HEK293 (cell line): ENCODE measurements around the gene JOSD1.

ENCODE experiments used
- CTCF ChIA-PET: fragments of 350-600 bp; formaldehyde crosslinking; extraction: SDS; loops from one replicate; lab custom pipeline; 2021; ENCODE audit warnings: antibody characterized with exemption; lab: Yijun Ruan, JAX
- POLR2A ChIA-PET: fragments of 300-600 bp; formaldehyde crosslinking; extraction: SDS; loops from one replicate; lab custom pipeline; 2020; ENCODE audit warnings: antibody characterized with exemption, inconsistent platforms; lab: Yijun Ruan, JAX
- H3K27ac ChIP-seq: fragments of 200-500 bp; sonication (Bioruptor generic); 2 replicates; pipeline ENCODE4 v1.5.1; 2014; ENCODE audit warnings: low read depth, low read length, control low read depth, inconsistent platforms; ENCODE audit errors: extremely low read depth
- H3K36me3 ChIP-seq, 2 experiments: fragments of 200-500 bp in 1 of 2; sonication (Bioruptor generic) in 1 of 2; 1 replicate in 1 of 2; 2 replicates in 1 of 2; pipeline ENCODE4 v1.5.1; 2014 to 2017; ENCODE audit warnings: inconsistent platforms in 2 of 2, low read length in 2 of 2; ENCODE audit not compliant: control insufficient read depth in 2 of 2, insufficient read depth in 1 of 2
- H3K4me1 ChIP-seq: fragments of 200-500 bp; sonication (Bioruptor generic); 2 replicates; pipeline ENCODE4 v1.5.1; 2014; ENCODE audit warnings: mild to moderate bottlenecking, low read length, inconsistent platforms; ENCODE audit not compliant: control insufficient read depth, insufficient read depth
- H3K4me3 ChIP-seq: 2 replicates; pipeline ENCODE4 v1.5.1; 2011; ENCODE audit warnings: low read depth, mild to moderate bottlenecking, control low read depth, low read length, moderate library complexity
- H3K9me3 ChIP-seq: fragments of 200-500 bp; sonication (Bioruptor generic); 2 replicates; pipeline ENCODE4 v1.5.1; 2014; ENCODE audit warnings: low read depth, low read length, inconsistent platforms; ENCODE audit not compliant: control insufficient read depth, insufficient read depth
- AEBP2 ChIP-seq: fragments of 450-650 bp; formaldehyde crosslinking; IDR thresholded peaks from 2 replicates; pipeline ENCODE4 v1.5.1; 2016; ENCODE audit warnings: missing biosample characterization, missing genetic modification characterization, borderline replicate concordance
- PRDM2 ChIP-seq: fragments of 450-650 bp; formaldehyde crosslinking; IDR thresholded peaks from 2 replicates; pipeline ENCODE4 v1.5.1; 2016; ENCODE audit warnings: missing biosample characterization, missing genetic modification characterization, borderline replicate concordance
- SETDB1 ChIP-seq: IDR thresholded peaks from one replicate; pipeline ENCODE4 v1.6.1; 2017; ENCODE audit warnings: mild to moderate bottlenecking, low read length, moderate library complexity, mixed read lengths; ENCODE audit not compliant: insufficient read length
- ZIC2 ChIP-seq: fragments of 450-650 bp; formaldehyde crosslinking; IDR thresholded peaks from 2 replicates; pipeline ENCODE4 v1.5.1; 2016; ENCODE audit warnings: missing biosample characterization, missing genetic modification characterization
- ZNF23 ChIP-seq: fragments of 450-650 bp; formaldehyde crosslinking; IDR thresholded peaks from 2 replicates; pipeline ENCODE4 v1.5.1; 2016; ENCODE audit warnings: missing biosample characterization, missing genetic modification characterization, borderline replicate concordance
- ZNF391 ChIP-seq: fragments of 450-650 bp; formaldehyde crosslinking; IDR thresholded peaks from 2 replicates; pipeline ENCODE4 v1.5.1; 2016; ENCODE audit warnings: low read depth, missing biosample characterization, missing genetic modification characterization, borderline replicate concordance
- ZNF549 ChIP-seq: fragments of 450-650 bp; IDR thresholded peaks from 2 replicates; pipeline ENCODE4 v1.5.1; 2018; ENCODE audit warnings: missing biosample characterization, missing genetic modification characterization, mild to moderate bottlenecking, inconsistent platforms, moderate library complexity
- ZNF660 ChIP-seq: fragments of 450-650 bp; IDR thresholded peaks from 2 replicates; pipeline ENCODE4 v1.5.1; 2018; ENCODE audit warnings: missing biosample characterization, mild to moderate bottlenecking, missing genetic modification characterization
- TF ChIP-seq, protein P1 (sequence below): fragments of 450-650 bp; formaldehyde crosslinking; IDR thresholded peaks from 2 replicates; pipeline ENCODE4 v1.5.1; 2016; ENCODE audit warnings: missing biosample characterization, missing genetic modification characterization

Gene JOSD1

DNA sequence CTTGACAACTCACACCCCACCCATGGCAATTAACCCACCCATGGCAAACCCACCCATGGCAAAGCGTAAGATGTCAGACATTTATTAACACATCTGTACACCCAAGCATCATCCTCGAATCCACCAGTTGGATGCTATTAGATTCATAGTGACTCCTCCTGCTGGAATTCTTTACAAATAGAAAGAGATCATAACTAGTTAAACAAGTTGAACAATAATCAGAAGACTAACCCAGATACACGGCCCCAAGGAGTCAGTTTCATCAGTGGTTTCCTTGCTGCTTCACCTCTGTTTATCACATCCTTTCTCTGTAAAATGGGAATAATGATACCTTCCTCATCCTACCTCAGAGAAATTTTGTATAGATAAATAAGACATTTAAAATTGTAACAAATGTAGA lies 10.1 kb upstream of the JOSD1 start (continued):
- TF ChIP-seq ZNF23 (tag by site-specific recombination) (no peak), ZNF391 (tag by site-specific recombination) (no peak)

DNA sequence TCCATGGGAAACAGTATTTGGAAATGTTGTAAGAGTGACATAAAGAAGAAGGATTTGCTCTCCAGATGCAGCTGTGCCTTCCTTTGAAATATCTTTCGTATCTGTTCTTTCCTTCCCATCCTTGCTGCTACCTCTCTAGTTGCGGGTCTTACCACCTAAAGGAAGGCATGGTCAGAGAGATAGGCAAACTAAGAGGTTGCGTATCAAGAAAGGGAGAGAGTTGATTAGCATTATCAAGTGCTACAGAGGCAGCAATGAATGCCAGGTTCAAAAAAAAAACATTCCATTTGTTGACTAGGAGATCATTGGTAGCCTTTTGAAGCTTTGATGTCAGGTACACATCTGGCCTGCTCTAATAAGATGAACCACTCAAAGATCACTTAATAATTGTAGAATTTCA lies 9.6 kb upstream of the JOSD1 start:
- POLR2A ChIA-PET, result no interaction called here

GRCh38 chr22:38709306-38709705 lies 8.6 kb upstream of the JOSD1 start:
- CTCF ChIA-PET, result interaction anchor here (1.3 to 1.7 kb wide), 2 partner anchors 9 to 16 kb away, joined by 4 to 6 read pairs; no protein-coding TSS in a partner anchor
- peaks cover 13% of the 10 kb centered on the region for H3K4me1 ChIP-seq
- H3K27ac ChIP-seq, result no peak overlapping the region
- H3K4me3 ChIP-seq, result no peak overlapping the region
- peaks cover 5 to 45% of the 10 kb centered on the region in 2 experiments; a peak in 2 of 3 replicates for H3K36me3 ChIP-seq
- H3K9me3 ChIP-seq, result no peaks in the 10 kb centered on the region
- POLR2A ChIA-PET, result no interaction called here
- TF ChIP-seq PRDM2 (no peak), ZNF549 (tag by site-specific recombination) (no peak), AEBP2 (tag by site-specific recombination) (no peak), ZNF660 (tag by site-specific recombination) (no peak)
- TF ChIP-seq, protein P1, sequence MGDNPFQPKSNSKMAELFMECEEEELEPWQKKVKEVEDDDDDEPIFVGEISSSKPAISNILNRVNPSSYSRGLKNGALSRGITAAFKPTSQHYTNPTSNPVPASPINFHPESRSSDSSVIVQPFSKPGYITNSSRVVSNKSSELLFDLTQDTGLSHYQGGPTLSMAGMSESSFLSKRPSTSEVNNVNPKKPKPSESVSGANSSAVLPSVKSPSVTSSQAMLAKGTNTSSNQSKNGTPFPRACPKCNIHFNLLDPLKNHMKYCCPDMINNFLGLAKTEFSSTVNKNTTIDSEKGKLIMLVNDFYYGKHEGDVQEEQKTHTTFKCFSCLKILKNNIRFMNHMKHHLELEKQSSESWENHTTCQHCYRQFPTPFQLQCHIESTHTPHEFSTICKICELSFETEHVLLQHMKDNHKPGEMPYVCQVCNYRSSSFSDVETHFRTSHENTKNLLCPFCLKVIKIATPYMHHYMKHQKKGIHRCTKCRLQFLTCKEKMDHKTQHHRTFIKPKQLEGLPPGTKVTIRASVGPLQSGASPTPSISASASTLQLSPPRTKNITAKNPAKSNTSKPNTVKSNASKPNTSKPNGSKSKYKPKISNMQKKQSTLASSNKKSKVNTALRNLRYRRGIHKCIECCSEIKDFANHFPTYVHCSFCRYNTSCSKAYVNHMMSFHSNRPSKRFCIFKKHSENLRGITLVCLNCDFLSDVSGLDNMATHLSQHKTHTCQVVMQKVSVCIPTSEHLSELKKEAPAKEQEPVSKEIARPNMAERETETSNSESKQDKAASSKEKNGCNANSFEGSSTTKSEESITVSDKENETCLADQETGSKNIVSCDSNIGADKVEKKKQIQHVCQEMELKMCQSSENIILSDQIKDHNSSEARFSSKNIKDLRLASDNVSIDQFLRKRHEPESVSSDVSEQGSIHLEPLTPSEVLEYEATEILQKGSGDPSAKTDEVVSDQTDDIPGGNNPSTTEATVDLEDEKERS (tag by site-specific recombination), result no peak

More for the DNA sequence above, 9.6 kb upstream of the JOSD1 start:
- Histone ChIP-seq H3K27ac (no peak overlapping the region), H3K4me1 (peaks cover 14% of the 10 kb centered on the region)
- TF ChIP-seq ZIC2 (tag by site-specific recombination) (no peak), PRDM2 (no peak), SETDB1 (no peak)
- TF ChIP-seq, all 188 proteins: peak for 0
- H3K9me3 ChIP-seq, result no peaks in the 10 kb centered on the region
- CTCF ChIA-PET, result interaction anchor here (1.3 to 1.7 kb wide), 2 partner anchors 8 to 15 kb away, joined by 4 to 6 read pairs; no protein-coding TSS in a partner anchor
- H3K4me3 ChIP-seq, result no peak overlapping the region
- peaks cover 5 to 49% of the 10 kb centered on the region in 2 experiments; a peak in 2 of 3 replicates for H3K36me3 ChIP-seq
